ENCODE results near the gene FAM83E.
"Not testable (repeated sequence)": the region's sequence is repeated elsewhere in the genome, so short reads cannot be mapped to it uniquely, and the experiment has no call there.

The FAM83E gene

DNA sequence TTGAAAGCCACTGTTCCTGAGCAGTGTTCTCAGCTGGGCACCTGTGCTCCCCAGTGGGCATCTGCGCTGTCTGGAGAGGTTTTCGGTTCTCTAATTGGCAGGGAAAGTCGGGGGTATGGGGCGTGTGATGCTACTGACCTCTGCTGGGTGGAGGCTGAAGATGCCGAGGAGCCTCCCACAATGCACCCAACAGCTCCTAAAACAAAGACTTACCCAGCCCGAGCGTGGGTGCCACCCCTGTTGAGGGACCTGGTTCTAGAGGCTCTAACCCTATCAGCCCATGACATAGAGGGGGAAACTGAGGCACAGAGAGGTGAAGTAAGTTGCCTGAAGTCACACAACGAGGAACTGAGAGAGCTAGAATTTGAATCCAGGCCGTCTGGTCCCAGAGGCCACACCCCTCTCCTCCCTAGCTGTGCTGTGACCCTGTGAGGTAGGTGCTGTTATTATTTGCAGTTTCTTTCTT, 6.0 kb downstream of the FAM83E start:
- peak; percentile 14 to 49 for DNase-seq

DNA sequence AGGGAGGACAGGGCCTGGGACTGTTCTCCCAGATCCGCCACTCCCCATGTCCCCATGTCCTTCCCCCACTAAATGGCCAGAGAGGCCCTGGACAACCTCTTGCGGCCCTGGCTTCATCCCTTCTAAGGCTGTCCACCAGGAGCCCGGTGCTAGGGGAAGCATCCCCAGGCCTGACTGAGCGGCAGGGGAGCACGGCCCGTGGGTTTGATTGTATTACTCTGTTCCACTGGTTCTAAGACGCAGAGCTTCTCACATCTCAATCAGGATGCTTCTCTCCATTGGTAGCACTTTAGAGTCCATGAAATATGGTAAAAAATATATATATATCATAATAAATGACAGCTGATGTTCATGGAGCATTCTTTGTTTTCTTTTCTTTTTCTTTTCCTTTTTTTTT, 7.5 kb downstream of the FAM83E start:
- DNase-seq: no peak

- DNase-seq: no peak
Observed at GRCh38 chr19:48606463-48607358, 8.2 kb downstream of the FAM83E start, which contains the start of gene SPACA4. SPACA4 (plus strand) TSS chr19:48606742; CDS start chr19:48606979, 237 bp downstream.

DNA sequence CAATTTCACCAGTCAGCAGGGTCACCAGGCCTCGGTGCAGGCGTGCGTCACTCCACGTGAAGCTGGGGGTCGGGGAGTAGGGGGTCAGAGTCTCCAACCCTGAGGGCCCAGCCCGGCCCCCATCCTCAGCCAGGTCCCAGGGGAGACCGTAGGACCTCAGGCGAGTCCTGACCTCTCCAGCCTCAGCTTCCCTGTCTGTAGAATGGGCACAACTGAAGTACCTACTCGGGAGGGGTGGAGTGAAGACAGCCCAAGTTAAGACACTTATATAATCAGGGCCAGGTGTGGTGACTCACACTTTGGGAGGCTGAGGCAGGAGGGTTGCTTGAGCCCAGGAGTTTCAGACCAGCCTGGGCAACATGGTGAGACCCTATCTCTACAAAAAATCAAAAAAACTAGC, 11.0 kb downstream of the FAM83E start:
- DNase-seq: no peak

GRCh38 chr19:48603449-48603848, 11.4 kb downstream of the FAM83E start:
- no peak for DNase-seq

GRCh38 chr19:48603001-48603400, 11.9 kb downstream of the FAM83E start:
- DNase-seq: no peak

- DNase-seq: no peak
Observed at GRCh38 chr19:48600679-48601417, 14.0 kb downstream of the FAM83E start.

- DNase-seq: no peak
Observed at GRCh38 chr19:48598996-48599700, 15.7 kb downstream of the FAM83E start.

GRCh38 chr19:48596679-48597465, 18.0 kb downstream of the FAM83E start:
- DNase-seq: no peak

DNA sequence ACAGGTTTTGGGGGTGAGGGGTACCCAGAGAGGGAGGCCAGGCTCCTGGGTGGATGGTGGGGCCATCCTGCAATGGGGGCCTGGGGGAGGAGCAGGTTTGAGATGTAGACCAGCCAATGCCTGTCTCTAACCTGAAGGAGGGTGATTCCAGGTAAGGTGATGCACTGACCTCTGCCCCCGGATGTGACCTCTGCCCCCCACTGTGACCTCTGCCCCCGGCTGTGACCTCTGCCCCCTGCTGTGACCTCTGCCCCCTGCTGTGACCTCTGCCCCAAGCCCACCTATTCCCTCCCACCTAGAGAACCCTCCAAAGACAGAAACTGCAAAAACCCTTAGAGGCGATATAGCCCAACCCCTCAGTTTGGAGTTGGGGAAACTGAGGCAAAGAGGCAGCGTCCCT, 18.6 kb downstream of the FAM83E start:
- DNase-seq: no peak

DNA sequence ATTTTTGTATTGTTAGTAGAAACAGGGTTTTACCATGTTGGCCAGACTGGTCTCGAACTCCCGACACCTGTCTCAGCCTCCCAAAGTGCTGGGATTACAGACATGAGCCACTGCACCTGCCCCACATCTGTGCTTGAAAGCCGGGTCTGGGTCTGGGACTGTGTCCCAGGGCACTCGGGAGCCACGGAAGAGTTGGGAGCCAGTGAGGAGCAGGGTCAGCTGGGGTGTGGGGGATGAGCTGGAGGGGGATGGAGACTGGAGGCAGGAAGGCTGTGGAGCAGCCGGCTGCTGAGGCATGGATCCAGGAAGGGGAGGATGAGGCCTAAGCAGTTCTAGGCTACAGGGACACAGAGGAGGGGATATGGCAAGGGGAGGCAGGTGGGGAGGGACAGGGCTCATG, 19.0 kb downstream of the FAM83E start:
- DNase-seq: no peak

DNA sequence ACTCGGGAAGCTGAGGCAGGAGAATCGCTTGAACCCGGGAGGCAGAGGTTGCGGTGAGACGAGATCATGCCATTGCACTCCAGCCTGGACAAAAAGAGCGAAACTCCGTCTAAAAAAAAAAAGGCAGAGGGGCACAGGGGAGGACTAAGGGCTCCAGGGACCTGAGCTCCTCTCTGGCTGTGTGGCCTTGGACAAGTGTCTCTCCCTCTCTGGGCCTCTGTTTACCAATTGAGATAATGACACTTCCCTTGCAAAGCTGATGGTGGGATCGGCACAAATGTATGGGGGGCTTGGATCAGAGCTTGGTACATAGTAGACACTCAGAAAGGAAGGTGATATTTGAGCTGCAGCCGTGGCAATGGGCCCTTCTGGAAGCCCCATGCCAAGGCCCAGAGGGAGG, 19.7 kb downstream of the FAM83E start:
- no peak for DNase-seq

- DNase-seq: no peak
Observed at GRCh38 chr19:48591021-48591420, 23.9 kb downstream of the FAM83E start.

GRCh38 chr19:48588670-48589401, 26.0 kb downstream of the FAM83E start:
- peak; percentile 64 to 79 for DNase-seq

GRCh38 chr19:48587387-48587786, 27.5 kb downstream of the FAM83E start:
- DNase-seq: no peak

GRCh38 chr19:48582168-48582567, 32.7 kb downstream of the FAM83E start:
- no peak for DNase-seq

DNA sequence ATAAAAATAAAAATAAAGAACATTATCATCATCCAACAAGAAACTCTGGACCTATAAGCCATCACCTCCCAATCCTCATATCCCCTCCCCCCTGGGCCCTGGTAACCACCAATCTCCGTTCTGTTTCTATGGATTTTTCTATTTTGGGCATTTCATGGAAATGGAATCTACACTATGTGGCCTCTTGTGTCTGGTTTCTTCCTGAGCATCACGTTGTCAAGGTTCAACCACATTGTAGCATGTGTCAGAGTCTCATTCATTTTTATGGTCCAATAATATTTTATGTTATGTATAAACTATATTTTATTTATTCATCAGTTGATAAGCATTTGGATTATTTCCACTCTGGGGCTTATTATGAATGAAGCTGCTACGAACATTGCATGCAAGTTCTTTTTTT, 36.0 kb downstream of the FAM83E start:
- DNase-seq: no peak

GRCh38 chr19:48577908-48578307, 37.0 kb downstream of the FAM83E start:
- not testable (repeated sequence) for DNase-seq

GRCh38 chr19:48575931-48576622, 38.8 kb downstream of the FAM83E start:
- DNase-seq: no peak

DNA sequence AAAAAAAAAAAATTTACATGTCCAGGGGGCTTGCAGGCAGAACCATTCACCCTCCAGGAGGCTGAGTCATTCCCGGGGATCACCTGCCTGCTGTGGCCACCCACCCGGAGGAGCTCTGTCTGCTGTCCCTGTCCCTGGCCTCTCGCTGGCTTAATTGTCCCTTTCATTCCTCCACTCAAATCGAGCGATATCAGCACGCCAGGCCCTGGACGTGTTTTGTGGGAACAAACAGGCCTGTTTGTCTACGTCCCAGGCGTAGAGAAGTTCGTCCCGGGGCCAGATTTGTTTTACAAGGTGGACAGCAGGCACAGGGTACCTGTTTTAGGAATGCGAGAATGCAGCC, 41.7 kb downstream of the FAM83E start:
- DNase-seq: no peak
